SIG-M5 treated with dmso at 0.1 percent for 504 hours (cell line): Measurements from ENCODE around the gene SFMBT2.
"Not testable (repeated sequence)": the region's sequence is repeated elsewhere in the genome, so short reads cannot be mapped to it uniquely, and the experiment has no call there.

Experiments
- DNase-seq: peaks from one replicate; lab custom pipeline; 2025; ENCODE audit not compliant: unreplicated experiment; lab: John Stamatoyannopoulos, UW

Gene SFMBT2

GRCh38 chr10:7403620-7404019 is 7.2 kb downstream of the SFMBT2 start:
- DNase-seq = peak; percentile 71

GRCh38 chr10:7401782-7402181 is 9.1 kb downstream of the SFMBT2 start:
- DNase-seq = no peak

- DNase-seq = no peak
Observed at GRCh38 chr10:7401156-7401555, 9.7 kb downstream of the SFMBT2 start.

GRCh38 chr10:7400068-7400715 is 10.6 kb downstream of the SFMBT2 start:
- DNase-seq = no peak

DNA sequence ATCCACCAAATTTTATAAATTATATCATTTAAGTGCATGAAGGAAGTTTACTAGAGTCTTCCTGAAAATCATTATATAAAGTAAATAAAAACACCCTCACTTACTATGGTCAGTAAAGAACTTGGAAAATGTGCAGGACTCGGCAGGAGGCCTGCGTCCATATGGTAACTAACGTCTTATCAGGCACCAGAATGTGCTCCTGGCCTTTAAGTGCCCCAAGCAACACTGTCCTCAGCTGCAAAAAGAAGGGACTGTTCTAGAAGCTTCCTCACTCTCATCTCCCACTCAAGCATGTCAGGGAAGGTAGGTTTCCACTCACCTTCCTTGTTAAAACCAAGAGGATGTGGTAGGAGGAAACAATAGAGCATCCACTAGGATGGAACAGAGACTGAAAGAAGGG is 11.3 kb downstream of the SFMBT2 start:
- no peak for DNase-seq

DNA sequence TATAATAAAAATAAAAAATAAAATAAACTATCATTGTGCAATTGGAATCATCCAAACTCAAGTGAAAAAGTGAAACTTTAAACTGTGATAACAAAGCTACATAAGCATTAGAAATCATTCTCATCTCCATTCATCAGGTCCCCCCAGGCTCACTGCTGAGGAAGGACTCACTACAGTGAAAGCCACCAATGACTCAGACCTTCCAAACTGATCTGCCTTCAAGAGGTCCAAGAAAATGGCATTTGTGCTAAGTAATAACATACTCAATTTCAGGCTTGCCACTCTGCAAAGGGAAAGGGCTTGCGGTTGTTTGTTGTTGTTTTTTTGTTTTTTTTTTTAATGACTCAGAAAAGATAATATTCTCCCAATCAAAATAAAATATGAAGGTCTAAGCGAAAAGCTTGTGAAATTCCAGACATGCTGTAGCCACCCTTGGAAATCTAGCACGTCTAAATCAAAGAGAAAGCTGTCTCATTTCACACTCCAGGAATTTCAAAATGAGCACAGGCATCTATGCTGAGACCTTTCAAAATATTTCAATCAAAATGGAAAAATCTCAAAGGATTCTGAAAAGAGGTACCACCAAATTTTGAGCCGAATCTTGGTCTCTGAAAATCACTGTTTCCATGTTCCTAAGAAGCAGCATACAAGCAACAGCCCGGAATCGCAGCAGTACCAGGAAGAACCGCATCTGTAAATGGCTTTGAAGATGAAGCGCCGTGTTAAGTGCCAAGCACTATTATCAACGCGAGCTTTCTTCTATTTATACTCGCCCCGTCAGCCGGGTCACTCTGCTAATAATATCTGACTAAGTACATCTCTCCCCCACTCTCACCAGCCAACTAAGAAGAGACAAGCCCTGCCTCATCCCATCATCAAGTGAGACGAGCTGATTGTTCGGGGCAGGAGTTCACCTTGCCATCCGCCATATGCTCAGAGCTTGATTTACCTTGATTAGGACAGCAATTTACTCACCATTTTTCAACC is 13.5 kb downstream of the SFMBT2 start:
- DNase-seq = no peak

- DNase-seq = not testable (repeated sequence)
Observed at GRCh38 chr10:7392301-7392700, 18.5 kb downstream of the SFMBT2 start.

DNA sequence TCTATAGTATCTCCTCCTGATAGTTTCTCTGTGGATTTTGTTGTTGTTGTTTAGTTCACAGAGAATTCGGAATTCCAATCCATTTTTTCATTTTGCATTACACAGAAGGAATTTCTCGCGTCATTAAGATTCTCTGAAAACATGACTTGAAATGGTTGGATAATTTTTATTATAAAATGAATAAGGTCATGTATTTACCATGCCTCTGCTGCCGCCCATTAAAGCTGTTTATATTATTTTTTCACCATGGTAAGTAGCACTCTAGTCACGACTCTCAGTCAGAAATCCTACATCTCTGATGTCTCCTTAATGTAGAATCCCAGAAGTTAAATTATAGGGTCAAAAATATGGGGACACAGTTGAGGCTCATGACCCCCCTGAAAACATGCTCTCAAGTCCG is 19.1 kb downstream of the SFMBT2 start:
- DNase-seq = no peak

GRCh38 chr10:7390689-7391110 is 20.1 kb downstream of the SFMBT2 start:
- DNase-seq = not testable (repeated sequence)

- DNase-seq = no peak
Observed at GRCh38 chr10:7389844-7390243, 21.0 kb downstream of the SFMBT2 start.

GRCh38 chr10:7389346-7389745 is 21.5 kb downstream of the SFMBT2 start:
- no peak for DNase-seq

- no peak for DNase-seq
Observed at GRCh38 chr10:7388602-7389001, 22.2 kb downstream of the SFMBT2 start.

DNA sequence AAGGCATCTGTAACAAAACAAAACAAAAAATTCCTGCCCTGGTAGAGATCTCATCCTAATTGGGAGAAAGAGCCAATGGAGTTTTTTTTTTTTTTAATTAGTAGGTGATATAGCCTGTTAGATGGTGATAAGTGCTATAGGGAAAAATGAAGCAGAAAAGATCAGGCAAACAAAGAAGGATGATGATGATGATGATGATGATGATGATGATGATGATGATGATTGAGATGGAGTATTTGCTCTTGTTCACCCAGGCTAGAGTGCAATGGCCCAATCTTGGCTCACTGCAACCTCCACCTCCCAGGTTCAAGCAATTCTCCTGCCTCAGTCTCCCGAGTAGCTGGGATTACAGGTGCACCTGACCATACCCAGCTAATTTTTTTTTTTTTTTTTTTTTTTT is 22.7 kb downstream of the SFMBT2 start:
- DNase-seq = not testable (repeated sequence)

DNA sequence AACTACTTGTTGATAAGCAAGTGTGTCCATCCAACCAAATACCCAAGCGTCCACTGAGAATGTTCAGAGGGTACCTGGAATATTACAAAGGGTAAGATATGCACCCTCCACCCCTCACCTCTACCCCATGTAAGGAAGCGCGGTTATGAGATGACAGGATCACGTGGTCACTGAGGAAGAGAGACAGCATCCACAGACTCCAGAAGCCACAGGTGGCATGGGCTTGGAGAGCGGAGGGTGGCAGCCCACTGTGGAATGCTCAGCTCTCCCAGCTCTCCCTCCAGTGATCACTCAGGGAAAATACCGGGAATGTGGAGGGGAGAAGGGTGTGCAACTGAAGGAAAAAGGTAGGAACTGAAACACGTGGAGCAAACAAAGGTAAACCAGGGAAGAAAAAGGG is 25.7 kb downstream of the SFMBT2 start:
- DNase-seq = no peak

DNA sequence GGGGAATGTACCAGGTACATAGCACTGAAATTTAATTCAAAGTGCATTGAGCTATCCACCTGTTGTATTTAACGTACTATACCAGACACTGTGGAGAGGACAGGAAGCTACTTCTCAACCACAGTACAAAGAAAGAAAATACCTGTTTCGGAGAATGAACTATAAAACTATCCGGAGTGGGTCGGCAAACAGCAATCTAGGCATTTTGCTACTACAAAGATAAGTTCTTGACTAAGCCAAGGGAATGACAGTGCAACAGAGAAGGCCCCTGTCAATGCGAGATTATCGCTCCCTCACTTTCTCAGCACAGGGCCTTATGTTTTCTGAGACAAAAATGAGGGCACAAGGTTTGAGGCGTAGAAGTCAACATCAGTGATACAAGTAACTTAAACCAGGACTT is 27.4 kb downstream of the SFMBT2 start:
- no peak for DNase-seq

DNA sequence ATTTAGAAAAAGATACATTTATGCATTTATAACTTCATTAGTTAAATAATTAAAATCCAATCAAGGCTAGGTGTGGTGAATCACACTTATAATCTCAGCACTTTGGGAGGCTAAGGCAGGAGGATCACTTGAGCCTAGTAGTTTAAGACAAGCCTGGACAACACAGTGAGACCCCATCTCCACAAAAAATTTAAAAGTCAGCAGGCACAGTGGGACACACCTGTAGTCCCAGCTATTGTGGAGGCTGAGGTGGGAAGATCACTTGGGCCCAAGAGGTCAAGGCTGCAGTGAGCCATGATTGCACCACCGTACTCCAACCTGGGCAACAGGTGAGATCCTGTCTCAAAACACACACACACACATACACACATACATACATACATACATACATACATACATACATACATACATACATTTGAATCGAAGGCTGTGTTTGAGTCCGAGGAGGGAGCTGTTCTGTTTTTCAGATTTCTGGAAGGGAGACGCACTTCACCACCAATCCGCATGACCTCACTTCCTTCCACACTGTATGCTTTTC is 30.1 kb downstream of the SFMBT2 start:
- no peak for DNase-seq

DNA sequence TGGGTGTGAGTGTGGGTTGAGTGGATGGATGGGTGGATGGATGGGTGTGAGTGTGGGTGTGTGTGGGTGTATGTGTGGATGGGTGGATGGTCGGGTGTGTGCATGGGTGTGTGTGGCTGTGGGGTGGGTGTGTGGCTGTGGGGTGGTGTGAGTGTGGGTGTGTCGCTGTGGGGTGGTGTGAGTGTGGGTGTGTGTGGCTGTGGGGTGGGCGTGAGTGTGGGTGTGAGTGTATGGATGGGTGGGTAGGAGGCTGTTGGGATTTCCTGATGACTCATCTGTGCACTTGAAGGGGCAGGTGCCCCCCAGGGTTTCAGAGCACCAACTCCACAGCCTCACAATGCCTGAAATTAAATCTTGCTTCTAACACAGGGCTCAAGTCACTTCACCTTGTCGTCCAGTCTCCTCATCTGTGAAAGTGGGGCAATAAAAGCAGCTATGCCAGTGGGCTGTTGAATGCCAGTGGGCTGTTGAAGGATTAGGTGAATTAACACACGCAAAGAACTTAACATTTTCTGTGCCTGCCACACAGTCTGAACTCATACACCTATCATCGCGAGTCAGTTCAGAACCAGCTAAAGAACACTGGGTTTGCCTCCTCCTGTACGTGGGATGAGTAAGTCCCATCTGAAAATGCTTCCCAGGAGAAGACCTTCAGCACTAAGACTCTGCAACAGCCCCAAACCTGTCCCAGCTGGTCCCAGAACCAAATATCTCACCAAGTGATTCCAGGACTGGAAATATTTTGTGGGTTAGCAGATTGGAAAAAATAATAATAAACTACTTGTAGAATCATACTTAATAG is 32.0 kb downstream of the SFMBT2 start:
- no peak for DNase-seq

- no peak for DNase-seq
Observed at GRCh38 chr10:7377614-7378248, 33.1 kb downstream of the SFMBT2 start.

- no peak for DNase-seq
Observed at GRCh38 chr10:7374795-7375194, 36.0 kb downstream of the SFMBT2 start.

DNA sequence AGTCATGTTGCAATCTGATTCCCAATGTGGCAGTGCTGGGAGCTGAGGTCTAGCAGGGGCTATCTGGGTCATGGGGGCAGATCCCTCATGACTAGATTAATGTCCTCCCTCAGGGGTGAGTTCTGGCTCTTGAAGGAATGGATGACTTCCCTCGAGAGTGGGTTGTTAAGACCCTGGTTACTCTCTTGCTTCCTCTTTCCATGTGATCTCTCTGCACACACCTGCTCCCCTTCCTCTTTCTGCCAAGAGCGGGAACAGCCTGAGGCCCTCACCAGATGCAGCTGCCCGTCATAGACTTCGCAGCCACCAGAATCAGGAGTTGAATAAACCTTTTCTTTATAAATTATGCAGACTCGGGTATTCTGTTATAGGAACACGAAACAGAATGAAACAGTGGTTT is 37.8 kb downstream of the SFMBT2 start:
- DNase-seq = peak; percentile 40

DNA sequence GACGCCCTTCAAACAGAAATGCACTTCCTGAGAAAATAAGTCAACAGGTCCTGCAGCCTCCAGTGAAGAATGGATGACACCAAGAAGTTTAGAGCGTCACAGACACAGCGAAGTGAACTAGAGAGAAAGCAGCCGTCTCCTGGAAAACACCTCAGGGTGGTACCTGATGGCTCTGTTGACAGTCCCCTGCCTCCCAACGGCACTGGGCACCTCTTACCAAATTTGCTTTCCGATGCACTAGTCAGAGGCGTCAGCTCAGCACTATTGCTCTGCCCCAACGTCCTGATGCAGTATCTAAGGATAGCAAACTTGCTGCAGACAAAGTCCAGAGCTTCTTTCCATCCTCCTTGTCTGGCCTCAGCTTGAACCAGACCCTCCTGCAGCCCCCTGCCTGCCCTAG is 38.3 kb downstream of the SFMBT2 start:
- DNase-seq = no peak
